Smooth muscle cell (in vitro differentiated cells): Measurements from ENCODE around the gene CORO2A. TPM values are rescaled to one million over a fixed set of nuclear protein-coding genes. Genes with fewer than 3 reads are reported as not detected.

Experiments
- DNase-seq: peaks from one replicate; lab custom pipeline; 2025; ENCODE audit not compliant: unreplicated experiment; lab: John Stamatoyannopoulos, UW
- H2AFZ ChIP-seq: fragments of 200-600 bp; sonication (generic); 2 replicates; pipeline ENCODE4 v1.6.0; 2016; ENCODE audit warnings: antibody characterized with exemption, low read depth, mild to moderate bottlenecking
- H3F3A ChIP-seq: fragments of 200-600 bp; sonication (generic); 2 replicates; pipeline ENCODE4 v1.6.0; 2017; ENCODE audit warnings: antibody characterized with exemption, low read depth
- H3K27ac ChIP-seq: fragments of 200-600 bp; sonication (generic); 2 replicates; pipeline ENCODE4 v1.5.1; 2016; ENCODE audit warnings: low read depth, mild to moderate bottlenecking
- H3K27me3 ChIP-seq: fragments of 200-600 bp; sonication (generic); 2 replicates; pipeline ENCODE4 v1.6.1; 2016; ENCODE audit warnings: low read depth, mild to moderate bottlenecking
- H3K36me3 ChIP-seq: fragments of 200-600 bp; sonication (generic); 2 replicates; pipeline ENCODE4 v1.5.1; 2016; ENCODE audit warnings: low read depth
- H3K4me1 ChIP-seq: fragments of 200-600 bp; sonication (generic); 2 replicates; pipeline ENCODE4 v1.5.1; 2016; ENCODE audit warnings: low read depth
- H3K4me2 ChIP-seq: fragments of 200-600 bp; sonication (generic); 2 replicates; pipeline ENCODE4 v1.6.0; 2016; ENCODE audit warnings: mild to moderate bottlenecking
- H3K4me3 ChIP-seq: fragments of 200-600 bp; sonication (generic); 2 replicates; pipeline ENCODE4 v1.5.1; 2016; ENCODE audit warnings: mild to moderate bottlenecking
- H3K79me2 ChIP-seq: fragments of 200-600 bp; sonication (generic); 2 replicates; pipeline ENCODE4 v1.6.0; 2016; ENCODE audit warnings: low read depth, mild to moderate bottlenecking
- H3K9ac ChIP-seq: fragments of 200-600 bp; sonication (generic); 2 replicates; pipeline ENCODE4 v1.6.0; 2016; ENCODE audit warnings: low read depth
- H3K9me3 ChIP-seq: fragments of 200-600 bp; sonication (generic); replicated peaks from 2 replicates; pipeline ENCODE4 v1.5.1; 2016; ENCODE audit warnings: low read depth
- H4K20me1 ChIP-seq: fragments of 200-600 bp; sonication (generic); 2 replicates; pipeline ENCODE4 v1.6.0; 2016; ENCODE audit warnings: low read depth
- CTCF ChIP-seq: fragments of 200-600 bp; sonication (generic); IDR thresholded peaks from 2 replicates; pipeline ENCODE4 v1.5.1; 2017; ENCODE audit warnings: borderline replicate concordance, mild to moderate bottlenecking, antibody characterized with exemption; ENCODE audit not compliant: insufficient read depth, poor library complexity, severe bottlenecking
- WGBS: methylation state at CpG from one replicate; pipeline ENCODE4 v1.1.7; 2016; ENCODE audit warnings: low lambda C conversion rate; 5-methylcytosine and 5-hydroxymethylcytosine counted together
- polyA plus RNA-seq: library from polyadenylated mRNA; unstranded; fragments of >200 nt; fragmentation: Nextera tagmentation; extraction: Ambion mirVana; gene quantifications from 2 replicates; pipeline ENCODE4 v1.2.1, GENCODE V29; 2016
- total RNA-seq: library from RNA; depleted of rRNA; stranded (reverse); fragments of >200 nt; gene quantifications from 2 replicates; pipeline ENCODE4 v1.2.3, GENCODE V29; 2014

The CORO2A gene
- total and polyA plus RNA-seq, 2 experiments from 2014 or later, result 4.7 to 5.8 TPM

- H3K9me3 ChIP-seq, result no peaks in the 10 kb centered on the region
- no peaks in the 10 kb centered on the region for H3K27me3 ChIP-seq
- H3K4me2 ChIP-seq, result no peak overlapping the region
- WGBS, result 86% methylated on average over 8 of the region's 8 CpGs
- no peak overlapping the region for H2AFZ ChIP-seq
- H3K79me2 ChIP-seq, result no peaks in the 10 kb centered on the region
- H3K4me1 ChIP-seq, result no peaks in the 10 kb centered on the region
- no peaks in the 10 kb centered on the region for H3K36me3 ChIP-seq
- no peak overlapping the region for H3K9ac ChIP-seq
- no peak for TF ChIP-seq CTCF
- H4K20me1 ChIP-seq, result no peaks in the 10 kb centered on the region
- H3K4me3 ChIP-seq, result no peak overlapping the region
- no peaks in the 10 kb centered on the region for H3F3A ChIP-seq
- no peak overlapping the region for H3K27ac ChIP-seq
- no peak for DNase-seq
These were observed 49.4 kb downstream of the CORO2A start for GRCh38 chr9:98142925-98143481.

- H3K27me3 ChIP-seq, result no peaks in the 10 kb centered on the region
- no peaks in the 10 kb centered on the region for H3K9me3 ChIP-seq
- no peaks in the 10 kb centered on the region for H4K20me1 ChIP-seq
- H3K4me1 ChIP-seq, result no peaks in the 10 kb centered on the region
- H3K36me3 ChIP-seq, result no peaks in the 10 kb centered on the region
- no peak overlapping the region for H3K27ac ChIP-seq
- DNase-seq, result no peak
- H3K4me3 ChIP-seq, result no peak overlapping the region
- WGBS, result 85% methylated on average over 9 of the region's 13 CpGs
- H3K79me2 ChIP-seq, result no peaks in the 10 kb centered on the region
- no peak overlapping the region for H3K9ac ChIP-seq
- no peak overlapping the region for H3K4me2 ChIP-seq
- H2AFZ ChIP-seq, result no peak overlapping the region
- no peak for TF ChIP-seq CTCF
- no peaks in the 10 kb centered on the region for H3F3A ChIP-seq
These were observed 50.1 kb downstream of the CORO2A start for GRCh38 chr9:98142182-98142907.

GRCh38 chr9:98140503-98140902, 51.9 kb downstream of the CORO2A start:
- DNase-seq, result no peak
- Histone ChIP-seq H3K36me3 (no peaks in the 10 kb centered on the region), H3K27me3 (no peaks in the 10 kb centered on the region), H3K9me3 (no peaks in the 10 kb centered on the region), H3K79me2 (no peaks in the 10 kb centered on the region), H3K4me2 (no peak overlapping the region), H3K4me1 (no peaks in the 10 kb centered on the region), H4K20me1 (no peaks in the 10 kb centered on the region), H3K9ac (no peak overlapping the region), H2AFZ (no peak overlapping the region), H3K27ac (no peak overlapping the region), H3K4me3 (no peak overlapping the region), H3F3A (no peaks in the 10 kb centered on the region)
- 97% methylated on average over 5 of the region's 5 CpGs for WGBS
- no peak for TF ChIP-seq CTCF

- no peaks in the 10 kb centered on the region for H3K9me3 ChIP-seq
- H3K4me2 ChIP-seq, result no peak overlapping the region
- no peaks in the 10 kb centered on the region for H3F3A ChIP-seq
- no peaks in the 10 kb centered on the region for H3K36me3 ChIP-seq
- H3K4me1 ChIP-seq, result no peaks in the 10 kb centered on the region
- no peak overlapping the region for H2AFZ ChIP-seq
- H3K79me2 ChIP-seq, result no peaks in the 10 kb centered on the region
- no peak overlapping the region for H3K27ac ChIP-seq
- no peak overlapping the region for H3K4me3 ChIP-seq
- no peak for TF ChIP-seq CTCF
- H3K9ac ChIP-seq, result no peak overlapping the region
- DNase-seq, result no peak
- H3K27me3 ChIP-seq, result no peaks in the 10 kb centered on the region
- H4K20me1 ChIP-seq, result no peaks in the 10 kb centered on the region
These were observed 55.9 kb downstream of the CORO2A start for GRCh38 chr9:98136489-98136888.
